HG03060 (cell line): ENCODE measurements around the gene EXTL2.
"Not testable (repeated sequence)": the region's sequence is repeated elsewhere in the genome, so short reads cannot be mapped to it uniquely, and the experiment has no call there.

Source experiments
- ATAC-seq: cut with Tn5 transposase; IDR thresholded peaks from one replicate; pipeline ENCODE4 v1.9.1; 2021; ENCODE audit warnings: low read depth, moderate number of reproducible peaks; ENCODE audit not compliant: unreplicated experiment

EXTL2 gene

DNA sequence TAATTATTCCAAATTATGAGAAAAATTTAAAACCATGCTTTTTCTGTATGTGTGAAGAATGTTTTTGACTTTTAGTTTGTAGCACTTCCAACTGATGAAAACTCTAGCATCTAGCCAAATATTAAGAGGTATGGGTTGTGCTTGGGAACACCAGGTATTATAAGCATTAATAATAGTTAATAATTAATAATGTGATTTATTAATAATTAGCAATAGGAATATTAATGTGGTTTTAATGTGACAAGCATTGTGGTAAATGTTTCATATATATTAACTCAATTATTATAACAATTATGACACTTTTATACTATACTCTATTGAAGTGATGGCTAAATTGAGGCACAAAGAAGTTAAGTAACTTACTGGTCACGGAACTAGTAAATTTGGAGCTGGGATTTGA, 9.1 kb upstream of the EXTL2 start:
- no peak for ATAC-seq

GRCh38 chr1:100902365-100902764, 7.7 kb upstream of the EXTL2 start:
- ATAC-seq = no peak

GRCh38 chr1:100896481-100896982, 1.9 kb upstream of the EXTL2 start:
- ATAC-seq = peak; percentile 48

GRCh38 chr1:100895540-100896480, 1.2 kb upstream of the EXTL2 start, which contains the start of gene SLC30A7:
Gene SLC30A7, plus strand, starts transcription at chr1:100896090. Its CDS starts 173 bp downstream, at chr1:100896263.
- peak; percentile 58 for ATAC-seq

- no peak for ATAC-seq
Measured at GRCh38 chr1:100893718-100894117, 924 bp downstream of the EXTL2 start.

GRCh38 chr1:100892554-100892953, 2.1 kb downstream of the EXTL2 start:
- no peak for ATAC-seq

GRCh38 chr1:100891380-100891779, 3.3 kb downstream of the EXTL2 start:
- ATAC-seq = no peak

- ATAC-seq = not testable (repeated sequence)
Measured at GRCh38 chr1:100889869-100890482, 4.7 kb downstream of the EXTL2 start.

DNA sequence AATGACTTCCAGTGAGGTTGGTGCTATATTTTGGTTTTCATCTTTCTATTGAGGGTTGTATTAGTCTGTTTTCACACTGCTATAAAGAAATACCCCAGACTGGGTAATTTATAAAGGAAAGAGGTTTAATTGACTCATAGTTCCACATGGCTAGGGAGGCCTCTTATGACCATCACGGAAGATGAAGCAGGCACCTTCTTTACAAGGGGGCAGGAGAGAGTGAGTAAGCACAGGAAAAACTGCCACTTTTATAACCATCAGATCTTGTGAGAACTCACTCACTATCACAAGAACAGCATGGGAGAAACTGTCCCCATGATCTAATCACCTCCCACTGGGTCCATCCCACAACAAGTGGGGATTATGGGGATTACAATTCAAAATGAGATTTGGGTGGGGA, 5.6 kb downstream of the EXTL2 start:
- not testable (repeated sequence) for ATAC-seq

- ATAC-seq = no peak
Measured at GRCh38 chr1:100883963-100884362, 10.7 kb downstream of the EXTL2 start.

- ATAC-seq = no peak
Measured at GRCh38 chr1:100882698-100883097, 11.9 kb downstream of the EXTL2 start.

DNA sequence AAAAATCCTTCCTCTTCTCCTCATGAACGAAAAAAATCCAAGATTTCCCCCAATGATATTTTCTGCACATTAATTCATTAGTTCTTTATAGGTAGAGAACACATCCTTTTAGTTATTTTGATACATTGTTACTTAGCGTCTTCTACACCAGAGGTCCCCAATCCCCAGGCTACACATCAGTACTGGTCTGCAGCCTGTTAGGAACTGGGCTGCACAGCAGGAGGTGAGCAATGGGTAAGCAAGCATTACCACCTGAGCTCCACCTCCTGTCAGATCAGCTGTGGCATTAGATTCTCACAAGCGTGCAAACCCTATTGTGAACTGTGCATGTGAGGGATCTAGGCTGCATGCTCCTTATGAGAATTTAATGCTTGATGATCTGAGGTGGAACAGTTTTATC, 13.0 kb downstream of the EXTL2 start:
- no peak for ATAC-seq

- ATAC-seq = no peak
Measured at GRCh38 chr1:100879422-100879821, 15.2 kb downstream of the EXTL2 start.

DNA sequence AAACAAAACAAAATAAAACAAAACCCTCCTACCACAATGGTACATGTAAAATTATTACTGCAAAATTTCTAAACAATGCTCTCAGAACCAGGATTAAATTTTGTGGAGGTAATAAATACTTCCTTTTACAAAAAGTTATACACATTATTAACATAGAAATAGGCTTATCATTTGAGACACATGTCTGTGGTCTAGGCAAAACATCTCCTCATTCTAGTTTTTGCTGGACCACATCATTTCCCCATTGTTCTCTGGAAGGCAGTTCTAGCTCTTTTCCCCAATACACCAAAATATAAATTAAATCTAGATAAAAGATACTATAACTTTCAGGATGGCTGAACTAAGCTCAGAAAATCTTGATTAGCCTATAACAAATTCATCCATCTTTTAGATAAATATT, 18.4 kb downstream of the EXTL2 start:
- ATAC-seq = no peak

GRCh38 chr1:100875228-100875627, 19.4 kb downstream of the EXTL2 start:
- no peak for ATAC-seq

GRCh38 chr1:100874433-100874832, 20.2 kb downstream of the EXTL2 start:
- no peak for ATAC-seq

GRCh38 chr1:100869996-100870395, 24.6 kb downstream of the EXTL2 start:
- no peak for ATAC-seq

DNA sequence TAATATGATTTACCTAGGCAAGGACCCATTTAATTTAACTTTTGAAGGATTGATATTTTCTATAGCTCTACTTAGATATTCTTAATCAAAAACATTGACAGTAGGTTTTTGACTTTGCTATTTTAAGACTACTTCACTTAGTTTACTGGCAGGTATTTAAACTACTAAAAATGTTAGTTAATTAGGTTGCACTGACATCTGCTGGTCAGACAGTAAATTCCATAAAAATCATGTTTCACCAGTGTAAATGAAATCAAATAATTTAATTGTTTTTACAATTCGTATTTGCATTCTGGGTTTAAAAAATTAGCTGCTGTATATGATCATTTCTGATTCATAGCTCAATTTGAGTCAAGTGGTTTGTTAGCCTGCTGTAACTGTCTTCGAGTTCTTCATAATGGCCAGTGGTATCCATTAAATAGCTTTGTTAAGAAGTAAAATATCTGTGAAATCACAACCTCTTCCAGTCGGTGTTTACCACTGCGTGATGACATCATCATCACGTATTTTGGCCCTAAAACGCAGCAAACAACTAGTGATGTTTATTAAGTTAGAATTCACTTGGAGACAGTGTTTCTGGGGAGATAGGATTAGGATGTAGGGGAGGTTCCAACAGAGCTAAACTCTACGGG, 26.2 kb downstream of the EXTL2 start:
- ATAC-seq = no peak

- no peak for ATAC-seq
Measured at GRCh38 chr1:100866901-100867206, 27.8 kb downstream of the EXTL2 start.

- ATAC-seq = no peak
Measured at GRCh38 chr1:100866041-100866900, 28.4 kb downstream of the EXTL2 start.
